Type B pancreatic cell (in vitro differentiated cells): ENCODE data around the gene TTC23. TPM values are rescaled to one million over a fixed set of nuclear protein-coding genes. Genes with fewer than 3 reads are reported as not detected.

Experiments used
- DNase-seq: peaks from one replicate; pipeline ENCODE4 v3.0.0; 2021; ENCODE audit warnings: mixed read lengths; ENCODE audit not compliant: unreplicated experiment; ENCODE audit errors: extremely low spot score
- H3K27ac Mint-ChIP-seq: 2 replicates; pipeline ENCODE4 v1.8.0; 2021; ENCODE audit warnings: mild to moderate bottlenecking, mixed read lengths
- H3K27me3 Mint-ChIP-seq: 2 replicates; pipeline ENCODE4 v1.8.0; 2021; ENCODE audit warnings: mixed read lengths
- H3K36me3 Mint-ChIP-seq: 2 replicates; pipeline ENCODE4 v1.8.0; 2021; ENCODE audit warnings: mixed read lengths
- H3K4me1 Mint-ChIP-seq: one replicate; pipeline ENCODE4 v1.8.0; 2021; ENCODE audit warnings: mixed read lengths; ENCODE audit not compliant: unreplicated experiment
- H3K4me3 Mint-ChIP-seq: 2 replicates; pipeline ENCODE4 v1.8.0; 2021; ENCODE audit warnings: mild to moderate bottlenecking, mixed read lengths
- H3K9me3 Mint-ChIP-seq: 2 replicates; pipeline ENCODE4 v1.8.0; 2021; ENCODE audit warnings: mixed read lengths
- CTCF ChIP-seq: fragments of 200-600 bp; sonication (generic); conservative IDR thresholded peaks from 2 replicates; pipeline ENCODE4 v1.5.0; 2021; ENCODE audit warnings: antibody characterized with exemption, mild to moderate bottlenecking
- total RNA-seq: library from RNA; stranded (reverse); gene quantifications from 2 replicates; pipeline ENCODE4 v1.2.1, GENCODE V29; 2021; ENCODE audit warnings: low replicate concordance

The TTC23 gene
- total RNA-seq, 1 donor from 2014 or later = 26.4 TPM

- Mint-ChIP-seq H3K27me3 (no peaks in the 10 kb centered on the region), H3K27ac (no peak overlapping the region), H3K9me3 (no peaks in the 10 kb centered on the region), H3K4me1 (no peaks in the 10 kb centered on the region), H3K4me3 (no peak overlapping the region), H3K36me3 (peaks cover 12% of the 10 kb centered on the region)
- peak; percentile 34 for DNase-seq
- TF ChIP-seq CTCF = no peak
Measured at GRCh38 chr15:99167640-99168039, 81.7 kb downstream of the TTC23 start.

GRCh38 chr15:99167201-99167600, 82.2 kb downstream of the TTC23 start:
- Mint-ChIP-seq H3K27me3 (no peaks in the 10 kb centered on the region), H3K27ac (no peak overlapping the region), H3K4me3 (no peak overlapping the region), H3K4me1 (no peaks in the 10 kb centered on the region), H3K9me3 (no peaks in the 10 kb centered on the region), H3K36me3 (peaks cover 12% of the 10 kb centered on the region)
- peak; percentile 29 for DNase-seq
- no peak for TF ChIP-seq CTCF

GRCh38 chr15:99165956-99166689, 83.3 kb downstream of the TTC23 start:
- no peaks in the 10 kb centered on the region for H3K27me3 Mint-ChIP-seq
- no peak overlapping the region for H3K4me3 Mint-ChIP-seq
- DNase-seq = peak; percentile 44
- TF ChIP-seq CTCF = no peak
- peaks cover 17% of the 10 kb centered on the region for H3K36me3 Mint-ChIP-seq
- no peak overlapping the region for H3K27ac Mint-ChIP-seq
- no peaks in the 10 kb centered on the region for H3K9me3 Mint-ChIP-seq
- no peaks in the 10 kb centered on the region for H3K4me1 Mint-ChIP-seq

- no peak overlapping the region for H3K27ac Mint-ChIP-seq
- DNase-seq = no peak
- H3K36me3 Mint-ChIP-seq = peaks cover 18% of the 10 kb centered on the region
- H3K9me3 Mint-ChIP-seq = no peaks in the 10 kb centered on the region
- H3K4me3 Mint-ChIP-seq = no peak overlapping the region
- H3K27me3 Mint-ChIP-seq = no peaks in the 10 kb centered on the region
- H3K4me1 Mint-ChIP-seq = no peaks in the 10 kb centered on the region
- TF ChIP-seq CTCF = no peak
Measured at GRCh38 chr15:99165020-99165790, 84.2 kb downstream of the TTC23 start.

GRCh38 chr15:99164119-99164518, 85.3 kb downstream of the TTC23 start:
- Mint-ChIP-seq H3K9me3 (no peaks in the 10 kb centered on the region), H3K4me1 (no peaks in the 10 kb centered on the region), H3K27ac (no peak overlapping the region), H3K27me3 (no peaks in the 10 kb centered on the region), H3K4me3 (no peak overlapping the region), H3K36me3 (peaks cover 27% of the 10 kb centered on the region)
- no peak for DNase-seq
- TF ChIP-seq CTCF = no peak
